A673 (cell line): ENCODE data around the gene LIN54.

Source experiments
- EZH2 ChIP-seq: fragments of 200-600 bp; sonication (generic); IDR thresholded peaks from 2 replicates; pipeline ENCODE4 v1.6.1; 2017; ENCODE audit warnings: borderline replicate concordance, low read depth, mild to moderate bottlenecking, mixed read lengths, antibody characterized with exemption, low read length; ENCODE audit not compliant: poor library complexity, severe bottlenecking
- TF ChIP-seq, protein P1 (sequence below): fragments of 300-800, 200-600 bp; sonication (generic); conservative IDR thresholded peaks from 2 replicates; pipeline ENCODE4 v1.5.1; 2017; ENCODE audit warnings: low read depth, mild to moderate bottlenecking, antibody characterized with exemption, low read length, moderate library complexity, mixed read lengths

DNA sequence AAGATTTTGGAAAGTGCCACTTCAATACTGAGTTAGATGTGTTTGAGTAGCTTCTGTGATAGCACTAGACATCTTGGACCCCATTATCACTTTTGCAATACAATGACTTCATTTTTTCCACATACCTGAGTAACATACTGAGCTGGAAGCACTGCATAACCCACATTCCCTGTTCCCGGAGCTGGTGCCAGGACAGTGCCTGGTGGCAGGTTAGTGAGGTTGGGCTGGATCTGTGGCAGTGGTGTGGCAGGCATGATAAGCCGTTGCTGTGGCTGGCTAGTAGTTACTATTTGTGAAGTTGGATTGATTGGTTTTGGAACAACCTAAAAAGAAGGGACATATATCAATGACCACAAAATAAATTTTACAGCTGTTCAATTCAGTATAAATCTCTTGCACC, 71.2 kb downstream of the LIN54 start:
- TF ChIP-seq, protein P1, sequence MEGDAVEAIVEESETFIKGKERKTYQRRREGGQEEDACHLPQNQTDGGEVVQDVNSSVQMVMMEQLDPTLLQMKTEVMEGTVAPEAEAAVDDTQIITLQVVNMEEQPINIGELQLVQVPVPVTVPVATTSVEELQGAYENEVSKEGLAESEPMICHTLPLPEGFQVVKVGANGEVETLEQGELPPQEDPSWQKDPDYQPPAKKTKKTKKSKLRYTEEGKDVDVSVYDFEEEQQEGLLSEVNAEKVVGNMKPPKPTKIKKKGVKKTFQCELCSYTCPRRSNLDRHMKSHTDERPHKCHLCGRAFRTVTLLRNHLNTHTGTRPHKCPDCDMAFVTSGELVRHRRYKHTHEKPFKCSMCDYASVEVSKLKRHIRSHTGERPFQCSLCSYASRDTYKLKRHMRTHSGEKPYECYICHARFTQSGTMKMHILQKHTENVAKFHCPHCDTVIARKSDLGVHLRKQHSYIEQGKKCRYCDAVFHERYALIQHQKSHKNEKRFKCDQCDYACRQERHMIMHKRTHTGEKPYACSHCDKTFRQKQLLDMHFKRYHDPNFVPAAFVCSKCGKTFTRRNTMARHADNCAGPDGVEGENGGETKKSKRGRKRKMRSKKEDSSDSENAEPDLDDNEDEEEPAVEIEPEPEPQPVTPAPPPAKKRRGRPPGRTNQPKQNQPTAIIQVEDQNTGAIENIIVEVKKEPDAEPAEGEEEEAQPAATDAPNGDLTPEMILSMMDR, result no peak
- no peak for TF ChIP-seq EZH2
